NCI-H2196 (cell line): ENCODE measurements around the gene SPRYD3.

Source experiments
- DNase-seq: peaks from one replicate; lab custom pipeline; 2025; ENCODE audit not compliant: unreplicated experiment; lab: John Stamatoyannopoulos, UW

SPRYD3 gene

GRCh38 chr12:53082637-53083175 lies 3.5 kb upstream of the SPRYD3 start:
- DNase-seq: no peak

- peak; percentile 65 for DNase-seq
Observed at GRCh38 chr12:53078425-53079225, 565 bp downstream of the SPRYD3 start.

- DNase-seq: no peak
Observed at GRCh38 chr12:53077030-53077429, 2.2 kb downstream of the SPRYD3 start.

- no peak for DNase-seq
Observed at GRCh38 chr12:53076461-53076860, 2.7 kb downstream of the SPRYD3 start.

- DNase-seq: no peak
Observed at GRCh38 chr12:53074999-53075370, 4.2 kb downstream of the SPRYD3 start.

GRCh38 chr12:53074283-53074998 lies 4.7 kb downstream of the SPRYD3 start:
- no peak for DNase-seq

GRCh38 chr12:53073881-53074280 lies 5.3 kb downstream of the SPRYD3 start:
- DNase-seq: no peak

- DNase-seq: peak; percentile 67
Observed at GRCh38 chr12:53071591-53072551, 7.3 kb downstream of the SPRYD3 start.

- no peak for DNase-seq
Observed at GRCh38 chr12:53070877-53071492, 8.2 kb downstream of the SPRYD3 start.

GRCh38 chr12:53069621-53070410 lies 9.4 kb downstream of the SPRYD3 start:
- no peak for DNase-seq

- no peak for DNase-seq
Observed at GRCh38 chr12:53068811-53069585, 10.2 kb downstream of the SPRYD3 start.

- DNase-seq: no peak
Observed at GRCh38 chr12:53067993-53068770, 11.0 kb downstream of the SPRYD3 start.

GRCh38 chr12:53067074-53067992 lies 11.9 kb downstream of the SPRYD3 start:
- DNase-seq: no peak

- peak; percentile 77 for DNase-seq
Observed at GRCh38 chr12:53065975-53066931, 12.9 kb downstream of the SPRYD3 start.

GRCh38 chr12:53065470-53065869 lies 13.7 kb downstream of the SPRYD3 start:
- DNase-seq: no peak
